ENCODE measurements around the gene PI16.

Gene PI16

DNA sequence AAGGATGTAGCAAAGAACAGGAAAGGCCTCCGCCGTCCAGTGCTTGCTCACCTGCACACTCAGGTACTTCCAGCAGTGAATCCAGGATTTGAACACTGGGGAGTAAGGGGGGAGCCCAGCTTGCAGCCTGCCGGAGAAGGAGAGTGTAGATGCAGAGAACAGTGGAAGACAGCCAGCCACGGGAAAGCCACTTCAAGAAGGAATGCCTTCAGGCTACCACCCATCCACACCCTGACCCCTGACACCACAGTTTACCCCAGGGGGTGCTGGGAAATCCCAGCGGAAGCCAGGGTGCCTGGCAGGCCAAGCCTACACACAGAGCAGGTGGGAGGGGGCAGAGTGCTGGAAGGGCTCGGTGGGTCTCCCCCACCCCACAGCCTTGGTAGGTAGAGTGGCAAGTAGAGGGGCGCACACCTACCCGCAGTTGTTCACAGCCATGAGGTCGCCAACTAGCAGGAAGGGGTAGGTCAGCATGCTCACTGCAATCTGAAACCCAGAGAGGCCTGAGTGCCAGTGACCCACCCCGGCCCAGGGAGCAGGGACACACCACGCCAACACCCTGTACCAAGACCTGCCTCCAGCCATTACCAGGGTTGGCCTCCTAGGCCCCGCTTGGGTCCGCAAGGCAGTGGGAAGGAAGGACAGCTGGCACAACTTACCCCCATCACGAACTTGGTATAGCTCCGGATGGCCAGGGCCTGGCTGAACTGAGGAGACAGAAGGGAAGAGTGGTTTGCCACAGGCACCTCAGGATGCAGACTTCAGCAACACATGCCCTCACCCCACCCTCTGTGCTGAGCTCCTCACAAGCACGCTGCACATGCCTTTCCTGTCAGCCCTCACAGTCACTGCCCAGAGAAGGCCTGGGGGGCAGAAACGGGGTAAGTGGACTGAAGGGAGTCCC lies 15.7 kb downstream of the PI16 start:
- Mint-ChIP-seq H3K4me3 (no peak overlapping the region), H3K4me1 (no peaks in the 10 kb centered on the region), H3K27ac (no peak overlapping the region), H3K27me3 (no peaks in the 10 kb centered on the region), H3K9me3 (no peaks in the 10 kb centered on the region), H3K36me3 (ENCODE audit: low read depth) (peaks cover 41% of the 10 kb centered on the region)
- ATAC-seq (no peak), DNase-seq (no peak)

GRCh38 chr6:36970892-36971842 lies 16.6 kb downstream of the PI16 start:
- ATAC-seq (no peak), DNase-seq (no peak)
- no peak overlapping the region for H3K4me3 Mint-ChIP-seq
- H3K4me1 Mint-ChIP-seq = no peaks in the 10 kb centered on the region
- H3K9me3 Mint-ChIP-seq = no peaks in the 10 kb centered on the region
- H3K36me3 Mint-ChIP-seq (ENCODE audit: low read depth) = peaks cover 46% of the 10 kb centered on the region
- H3K27ac Mint-ChIP-seq = no peak overlapping the region
- no peaks in the 10 kb centered on the region for H3K27me3 Mint-ChIP-seq

GRCh38 chr6:36971921-36972673 lies 17.6 kb downstream of the PI16 start:
- ATAC-seq (no peak), DNase-seq (no peak)
- Mint-ChIP-seq H3K36me3 (ENCODE audit: low read depth) (peaks cover 44% of the 10 kb centered on the region), H3K4me3 (no peak overlapping the region), H3K27me3 (no peaks in the 10 kb centered on the region), H3K4me1 (no peaks in the 10 kb centered on the region), H3K27ac (no peak overlapping the region), H3K9me3 (no peaks in the 10 kb centered on the region)

DNA sequence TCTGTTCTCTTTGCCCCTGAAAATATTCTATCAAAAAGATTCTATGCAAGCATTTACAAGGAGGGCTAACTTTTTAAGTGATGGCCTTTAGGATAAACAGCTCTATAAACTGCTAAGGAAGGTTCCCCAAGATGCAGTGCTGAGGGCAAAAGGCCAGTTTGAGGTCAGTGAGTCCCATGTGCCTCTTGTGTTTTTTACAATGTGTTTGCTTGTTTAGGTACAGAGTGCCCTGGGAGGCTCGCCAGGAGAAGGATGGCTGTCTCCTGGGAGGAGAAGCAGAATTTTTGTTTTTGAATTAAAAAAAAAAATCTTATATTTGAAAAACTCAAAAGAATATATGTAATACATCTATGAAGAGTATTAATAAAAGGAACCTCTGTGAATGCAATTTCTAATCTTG lies 18.7 kb downstream of the PI16 start:
- no peaks in the 10 kb centered on the region for H3K9me3 Mint-ChIP-seq
- no peaks in the 10 kb centered on the region for H3K4me1 Mint-ChIP-seq
- H3K27me3 Mint-ChIP-seq = no peaks in the 10 kb centered on the region
- H3K36me3 Mint-ChIP-seq (ENCODE audit: low read depth) = peaks cover 48% of the 10 kb centered on the region
- H3K27ac Mint-ChIP-seq = no peak overlapping the region
- H3K4me3 Mint-ChIP-seq = no peak overlapping the region
- DNase-seq (no peak), ATAC-seq (no peak)

DNA sequence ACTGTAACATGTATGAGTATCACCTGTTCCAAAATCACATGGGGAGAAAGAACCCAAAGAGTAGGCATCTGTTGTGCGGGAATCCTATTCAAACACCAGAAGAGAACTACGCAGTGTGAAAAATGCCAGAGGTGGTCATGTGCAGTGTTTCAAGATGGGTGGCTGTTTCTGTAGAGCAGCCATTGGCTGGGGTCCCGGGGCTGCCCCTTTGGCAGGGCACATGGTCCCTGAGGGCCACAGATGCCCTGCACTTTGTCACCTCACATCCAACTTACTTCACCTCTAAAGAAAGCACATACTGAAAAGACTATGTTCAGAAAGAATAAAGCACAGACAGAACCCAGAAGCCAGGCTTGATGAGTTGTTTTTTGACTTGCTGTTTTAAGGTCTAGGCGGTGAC lies 19.1 kb downstream of the PI16 start:
- DNase-seq (no peak), ATAC-seq (no peak)
- Mint-ChIP-seq H3K4me3 (no peak overlapping the region), H3K27ac (no peak overlapping the region), H3K9me3 (no peaks in the 10 kb centered on the region), H3K27me3 (no peaks in the 10 kb centered on the region), H3K36me3 (ENCODE audit: low read depth) (peaks cover 43% of the 10 kb centered on the region), H3K4me1 (no peaks in the 10 kb centered on the region)

DNA sequence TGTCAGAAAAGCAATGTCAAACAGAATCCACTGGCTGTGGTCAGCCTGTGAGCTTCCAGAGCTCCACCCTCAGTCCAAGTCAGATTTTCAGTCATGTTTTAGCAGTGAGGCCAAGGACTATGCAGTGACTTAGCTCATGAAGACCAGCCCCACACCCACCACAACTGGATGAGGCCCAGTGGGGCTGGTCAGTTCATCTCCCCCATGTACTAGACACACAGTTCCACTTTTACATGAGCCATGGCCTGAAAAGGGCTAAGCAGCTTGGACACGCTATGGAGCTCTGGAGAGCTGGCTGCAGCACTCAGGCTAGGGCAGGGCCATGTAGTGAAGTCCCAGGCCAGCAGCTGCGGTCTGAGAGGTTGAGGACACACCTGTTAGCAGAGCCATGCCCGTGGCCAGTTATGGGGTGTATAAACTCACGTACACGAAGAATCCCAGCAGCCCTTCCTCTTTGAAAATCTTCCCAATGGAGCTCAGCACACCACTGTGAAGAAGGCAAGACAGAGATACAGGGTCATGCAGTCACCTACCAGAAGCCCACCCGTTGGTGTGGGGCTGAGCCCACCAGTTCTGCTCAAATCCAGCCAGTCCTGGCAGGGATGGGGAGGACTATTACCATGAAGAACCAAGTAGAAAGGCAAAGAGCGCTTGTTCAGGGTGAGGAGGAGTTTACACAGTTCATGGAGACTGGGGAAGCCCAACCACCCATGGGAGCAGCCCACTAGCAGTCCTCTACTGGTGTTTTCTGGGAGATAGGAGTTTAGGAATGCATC lies 20.9 kb downstream of the PI16 start:
- H3K9me3 Mint-ChIP-seq = no peaks in the 10 kb centered on the region
- DNase-seq (no peak), ATAC-seq (no peak)
- H3K27ac Mint-ChIP-seq = no peak overlapping the region
- H3K27me3 Mint-ChIP-seq = no peaks in the 10 kb centered on the region
- H3K36me3 Mint-ChIP-seq (ENCODE audit: low read depth) = peaks cover 43% of the 10 kb centered on the region
- peaks cover 8% of the 10 kb centered on the region for H3K4me1 Mint-ChIP-seq
- no peak overlapping the region for H3K4me3 Mint-ChIP-seq

DNA sequence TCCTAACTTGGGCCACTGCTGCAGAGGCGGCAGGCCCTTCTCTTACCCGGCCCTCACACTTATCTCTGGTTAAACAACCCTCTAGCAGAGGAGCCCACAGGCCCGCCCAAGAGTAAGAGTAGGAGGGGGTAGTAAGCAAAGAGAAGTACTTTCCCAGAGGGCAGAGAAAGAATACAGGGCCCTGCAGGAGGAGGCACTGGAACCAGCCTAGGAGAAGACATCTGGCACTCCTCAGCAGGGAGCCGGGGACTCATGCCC lies 21.4 kb downstream of the PI16 start:
- Mint-ChIP-seq H3K36me3 (ENCODE audit: low read depth) (peaks cover 43% of the 10 kb centered on the region), H3K4me3 (no peak overlapping the region), H3K27me3 (no peaks in the 10 kb centered on the region), H3K27ac (no peak overlapping the region), H3K9me3 (no peaks in the 10 kb centered on the region), H3K4me1 (peaks cover 12% of the 10 kb centered on the region)
- no peak for DNase-seq
- no peak for ATAC-seq

DNA sequence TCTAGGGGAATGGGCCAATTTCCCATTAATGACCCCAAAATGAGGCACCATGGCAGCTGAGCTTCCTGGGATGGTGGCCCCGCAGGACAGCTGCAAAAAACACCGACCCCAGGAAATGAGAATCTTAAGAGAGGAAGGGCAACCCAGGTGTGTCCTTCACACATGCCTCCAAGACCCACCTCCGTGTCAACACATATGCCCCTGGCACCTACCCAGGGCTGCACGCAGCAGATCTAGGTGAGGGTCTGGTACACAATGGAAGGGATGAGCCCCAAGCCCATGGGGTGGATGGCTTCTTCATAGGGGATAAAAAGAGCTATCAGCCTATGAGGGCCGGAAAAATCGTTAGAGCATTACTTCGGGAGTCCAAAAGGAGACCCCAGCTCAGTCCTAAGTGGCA lies 22.0 kb downstream of the PI16 start:
- Mint-ChIP-seq H3K4me3 (no peak overlapping the region), H3K27ac (no peak overlapping the region), H3K36me3 (ENCODE audit: low read depth) (peaks cover 43% of the 10 kb centered on the region), H3K9me3 (no peaks in the 10 kb centered on the region), H3K27me3 (no peaks in the 10 kb centered on the region), H3K4me1 (peaks cover 15% of the 10 kb centered on the region)
- DNase-seq (no peak), ATAC-seq (no peak)

DNA sequence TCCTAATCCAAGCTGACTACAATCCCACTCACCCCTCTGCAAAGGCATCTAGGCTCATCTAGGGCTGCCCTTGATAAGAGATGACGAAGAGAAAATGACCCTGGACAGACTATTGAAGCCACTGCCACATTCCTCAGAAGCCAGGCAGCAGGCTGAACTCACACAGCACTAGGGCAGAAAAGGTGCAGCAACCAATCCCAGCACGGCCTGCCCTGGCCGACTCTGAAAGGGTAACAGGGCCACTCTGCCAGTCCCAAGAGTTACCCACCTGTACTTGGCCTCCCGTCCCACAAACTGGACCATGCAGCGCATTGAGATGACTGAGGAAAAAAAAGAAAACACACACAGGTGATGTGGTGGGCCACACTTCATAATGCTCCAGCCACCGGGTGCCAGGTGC lies 22.4 kb downstream of the PI16 start:
- Mint-ChIP-seq H3K4me1 (peaks cover 20% of the 10 kb centered on the region), H3K36me3 (ENCODE audit: low read depth) (peaks cover 42% of the 10 kb centered on the region), H3K9me3 (no peaks in the 10 kb centered on the region), H3K27ac (no peak overlapping the region), H3K27me3 (no peaks in the 10 kb centered on the region), H3K4me3 (no peak overlapping the region)
- ATAC-seq (no peak), DNase-seq (no peak)

DNA sequence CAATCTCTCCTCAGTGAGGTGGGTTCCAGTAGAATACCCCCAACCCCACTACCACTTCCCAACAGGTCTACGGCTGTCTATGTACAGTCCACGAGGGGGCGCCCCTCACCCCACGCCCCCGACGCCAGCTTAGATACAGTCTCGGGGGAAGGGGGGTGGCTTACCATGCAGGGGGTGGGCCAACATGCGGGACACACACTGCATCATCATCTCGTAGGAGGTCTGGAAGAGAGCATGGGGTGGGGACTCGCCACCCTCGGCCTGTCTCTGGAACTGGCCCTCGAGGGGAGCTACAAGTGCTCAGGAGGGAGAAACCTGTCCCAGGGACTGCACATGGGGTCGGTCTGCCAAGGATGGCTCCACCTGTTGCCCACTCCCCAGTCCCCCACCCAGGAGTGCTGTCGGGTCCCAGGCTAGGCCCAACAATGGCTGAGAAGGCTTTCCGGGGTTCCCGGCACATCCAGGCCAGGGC lies 23.0 kb downstream of the PI16 start:
- Mint-ChIP-seq H3K27ac (no peak overlapping the region), H3K4me3 (no peak overlapping the region), H3K27me3 (no peaks in the 10 kb centered on the region), H3K36me3 (ENCODE audit: low read depth) (peaks cover 41% of the 10 kb centered on the region), H3K4me1 (peaks cover 22% of the 10 kb centered on the region), H3K9me3 (no peaks in the 10 kb centered on the region)
- ATAC-seq = no peak
- no peak for DNase-seq

DNA sequence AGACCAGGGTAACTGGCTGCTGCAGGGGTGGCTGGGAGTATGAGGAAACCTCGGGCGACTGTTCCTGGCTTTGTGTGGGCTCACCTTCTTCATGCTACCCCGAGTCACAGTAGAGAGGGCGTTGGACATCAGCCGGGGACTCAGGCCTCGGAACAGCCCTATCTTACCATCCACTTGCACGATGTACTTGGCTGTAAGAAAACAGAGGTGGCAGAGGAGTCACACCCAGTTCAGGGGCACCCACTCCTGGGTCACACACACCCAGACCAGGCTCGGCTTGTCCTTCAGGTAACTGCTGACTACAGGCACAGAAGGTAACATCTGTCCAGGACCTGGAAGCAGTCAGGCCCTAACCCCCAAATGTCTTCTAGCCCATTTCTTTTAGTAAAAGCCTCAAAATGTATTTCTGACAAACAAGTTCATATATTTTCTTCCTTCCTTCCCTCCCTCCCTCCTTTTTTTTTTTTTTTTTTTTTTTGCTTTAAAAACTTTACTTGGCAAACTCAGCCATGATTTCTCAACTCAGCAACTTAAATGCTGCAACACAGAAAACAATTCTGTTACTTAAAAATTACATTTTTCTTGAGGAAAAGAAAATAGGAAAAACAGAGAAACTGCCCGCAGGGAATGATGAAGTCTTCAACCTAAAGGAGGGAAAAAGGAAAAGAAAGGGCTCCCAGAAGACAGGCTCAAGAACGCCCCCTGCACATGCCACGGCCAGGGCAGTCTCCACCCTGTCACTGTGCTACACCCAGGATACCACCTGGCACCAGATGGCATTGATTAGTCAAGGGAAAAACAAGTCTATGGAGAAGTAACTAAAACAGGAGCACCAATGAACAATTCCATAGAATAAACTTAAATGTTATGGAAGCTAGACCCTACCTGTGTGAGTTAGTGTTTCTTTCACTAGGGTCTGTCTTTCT lies 24.1 kb downstream of the PI16 start:
- Mint-ChIP-seq H3K9me3 (no peaks in the 10 kb centered on the region), H3K27ac (peak overlapping the region; percentile 15), H3K4me3 (no peak overlapping the region), H3K27me3 (no peaks in the 10 kb centered on the region), H3K36me3 (ENCODE audit: low read depth) (peaks cover 34% of the 10 kb centered on the region), H3K4me1 (peaks cover 22% of the 10 kb centered on the region)
- no peak for ATAC-seq
- no peak for DNase-seq

- Mint-ChIP-seq H3K27me3 (no peaks in the 10 kb centered on the region), H3K36me3 (ENCODE audit: low read depth) (peaks cover 32% of the 10 kb centered on the region), H3K9me3 (no peaks in the 10 kb centered on the region), H3K4me3 (no peak overlapping the region), H3K4me1 (peaks cover 22% of the 10 kb centered on the region), H3K27ac (peak overlapping the region; percentile 15)
- DNase-seq = no peak
- ATAC-seq = no peak
Measured at GRCh38 chr6:36979347-36979742, 24.8 kb downstream of the PI16 start.

DNA sequence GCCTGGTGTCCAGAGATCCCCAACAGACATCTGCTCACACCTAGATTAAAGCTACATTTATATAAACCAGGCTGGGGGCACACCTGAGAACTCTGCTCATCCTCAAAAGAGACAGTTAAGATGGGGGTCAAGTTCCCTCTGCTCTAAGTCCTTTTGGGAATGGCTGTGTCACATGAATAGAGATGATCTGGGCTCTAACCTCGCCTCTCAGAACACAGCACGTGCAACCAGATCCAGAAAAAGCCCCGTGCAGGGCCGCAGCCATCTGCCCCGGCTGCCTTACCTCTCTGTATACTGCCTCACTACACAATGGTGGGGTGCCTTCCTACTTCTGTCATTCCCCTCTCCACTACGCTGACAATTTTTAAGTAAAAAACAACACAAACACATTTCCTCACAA lies 25.6 kb downstream of the PI16 start:
- peaks cover 22% of the 10 kb centered on the region for H3K4me1 Mint-ChIP-seq
- no peaks in the 10 kb centered on the region for H3K27me3 Mint-ChIP-seq
- DNase-seq (no peak), ATAC-seq (no peak)
- H3K4me3 Mint-ChIP-seq = no peak overlapping the region
- peak overlapping the region; percentile 55 for H3K27ac Mint-ChIP-seq
- H3K9me3 Mint-ChIP-seq = no peaks in the 10 kb centered on the region
- H3K36me3 Mint-ChIP-seq (ENCODE audit: low read depth) = peaks cover 31% of the 10 kb centered on the region

All from activated naive CD8-positive, alpha-beta T cell treated with anti-CD3 and anti-CD28 coated beads, Interleukin-2, amount 50 U/mL, for 24 hours (primary cell).